Astrocyte of the cerebellum (primary cell): Measurements from ENCODE around the gene SDHAF4.
"Not testable (repeated sequence)": the region's sequence is repeated elsewhere in the genome, so short reads cannot be mapped to it uniquely, and the experiment has no call there.

Source experiments
- DNase-seq: peaks from one replicate; pipeline ENCODE4 v3.0.0-alpha.2; 2011; ENCODE audit warnings: low read depth
- H3K4me3 ChIP-seq: 2 replicates; pipeline ENCODE4 v1.5.1; 2011; ENCODE audit warnings: mild to moderate bottlenecking, low read depth, low read length, moderate library complexity
- in situ Hi-C: cut with HindIII; loops from 2 replicates; pipeline ENCODE4 v1.10.0; 2017; ENCODE audit warnings: low sequenced_read_pairs
- TF ChIP-seq, protein P1 (sequence below): IDR thresholded peaks from 2 replicates; pipeline ENCODE4 v1.5.1; 2012; ENCODE audit warnings: low read length, low read depth, moderate library complexity, mild to moderate bottlenecking; ENCODE audit errors: missing control alignments

SDHAF4 gene

DNA sequence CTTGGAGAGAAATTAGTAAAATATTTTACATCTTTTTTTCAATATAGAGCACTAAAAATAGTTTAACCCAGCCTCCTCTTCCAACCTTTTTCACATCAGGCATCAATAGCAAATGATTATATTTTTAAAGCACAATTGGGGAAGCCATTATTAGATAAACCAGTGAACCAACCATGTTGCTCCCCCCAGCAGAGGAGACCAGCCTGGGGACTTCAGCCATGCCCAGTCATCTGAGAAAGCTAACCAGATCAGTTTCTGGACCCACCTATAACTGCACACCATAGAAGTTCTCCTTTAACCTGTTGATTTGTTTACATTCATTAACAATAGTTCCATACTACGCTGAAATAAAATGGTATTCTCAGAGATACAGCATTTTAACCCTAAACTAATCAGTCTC lies 13.8 kb upstream of the SDHAF4 start:
- no peak for DNase-seq
- H3K4me3 ChIP-seq: no peak overlapping the region
- TF ChIP-seq, protein P1, sequence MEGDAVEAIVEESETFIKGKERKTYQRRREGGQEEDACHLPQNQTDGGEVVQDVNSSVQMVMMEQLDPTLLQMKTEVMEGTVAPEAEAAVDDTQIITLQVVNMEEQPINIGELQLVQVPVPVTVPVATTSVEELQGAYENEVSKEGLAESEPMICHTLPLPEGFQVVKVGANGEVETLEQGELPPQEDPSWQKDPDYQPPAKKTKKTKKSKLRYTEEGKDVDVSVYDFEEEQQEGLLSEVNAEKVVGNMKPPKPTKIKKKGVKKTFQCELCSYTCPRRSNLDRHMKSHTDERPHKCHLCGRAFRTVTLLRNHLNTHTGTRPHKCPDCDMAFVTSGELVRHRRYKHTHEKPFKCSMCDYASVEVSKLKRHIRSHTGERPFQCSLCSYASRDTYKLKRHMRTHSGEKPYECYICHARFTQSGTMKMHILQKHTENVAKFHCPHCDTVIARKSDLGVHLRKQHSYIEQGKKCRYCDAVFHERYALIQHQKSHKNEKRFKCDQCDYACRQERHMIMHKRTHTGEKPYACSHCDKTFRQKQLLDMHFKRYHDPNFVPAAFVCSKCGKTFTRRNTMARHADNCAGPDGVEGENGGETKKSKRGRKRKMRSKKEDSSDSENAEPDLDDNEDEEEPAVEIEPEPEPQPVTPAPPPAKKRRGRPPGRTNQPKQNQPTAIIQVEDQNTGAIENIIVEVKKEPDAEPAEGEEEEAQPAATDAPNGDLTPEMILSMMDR: no peak
- in situ Hi-C loops: no loop called here

DNA sequence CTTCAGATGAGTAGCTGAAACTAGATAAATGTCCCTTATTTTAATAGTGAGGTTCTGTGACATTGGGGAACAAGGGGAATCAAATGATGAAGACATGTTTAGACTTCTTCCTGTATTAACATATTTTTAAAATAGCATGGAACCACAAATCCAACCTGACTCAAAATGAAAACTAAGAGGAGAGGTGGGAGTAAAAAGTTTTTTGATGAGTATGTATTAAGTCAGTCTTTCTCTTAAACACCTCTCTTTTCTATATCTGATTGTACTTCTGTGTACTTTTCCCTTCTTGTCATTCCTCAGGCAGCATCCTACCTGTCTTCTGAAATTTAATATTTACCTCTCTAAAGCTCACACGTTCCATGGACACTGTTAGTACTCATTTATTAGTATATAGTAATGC lies 8.7 kb upstream of the SDHAF4 start:
- TF ChIP-seq, protein P1: no peak
- no peak overlapping the region for H3K4me3 ChIP-seq
- DNase-seq: no peak
- in situ Hi-C loops: no loop called here

DNA sequence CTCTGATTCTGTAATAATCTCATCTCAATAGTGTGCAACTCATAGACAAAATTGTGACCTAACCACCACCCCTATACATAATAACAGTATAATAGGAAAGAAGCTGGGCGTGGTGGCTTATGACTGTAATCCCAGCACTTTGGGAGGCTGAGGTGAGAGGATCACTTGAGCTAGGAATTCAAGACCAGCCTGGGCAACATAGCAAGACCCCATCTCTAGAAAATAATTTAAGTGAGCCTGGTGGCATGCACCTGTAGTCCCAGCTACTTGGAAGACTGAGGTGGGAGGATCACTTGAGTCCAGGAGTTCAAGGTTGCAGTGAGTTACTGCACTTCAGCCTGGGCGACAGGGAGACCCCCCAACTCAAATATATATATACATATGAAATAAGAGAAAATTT lies 4.3 kb upstream of the SDHAF4 start:
- in situ Hi-C loops, H3K4me3 ChIP-seq, DNase-seq: not testable (repeated sequence)

DNA sequence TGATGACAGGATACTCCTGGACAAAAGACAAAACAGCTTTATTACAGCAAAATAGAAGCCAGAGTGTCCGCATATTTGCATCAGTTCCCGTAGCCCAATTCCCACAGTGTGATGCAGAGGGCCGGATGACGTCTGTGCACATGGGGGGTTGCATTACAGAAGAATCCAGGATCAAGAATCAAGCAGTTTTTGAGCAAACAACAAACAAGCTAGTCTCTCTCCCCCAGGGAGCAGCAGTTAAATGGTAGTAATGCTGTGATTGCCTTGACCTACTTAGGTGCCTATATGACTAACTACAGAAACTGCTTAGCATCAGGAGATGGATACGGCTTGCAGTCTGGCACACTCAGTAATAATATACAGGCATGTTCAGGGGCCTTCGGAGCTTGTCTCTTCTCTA lies 3.2 kb upstream of the SDHAF4 start:
- TF ChIP-seq, protein P1: no peak
- DNase-seq: no peak

DNA sequence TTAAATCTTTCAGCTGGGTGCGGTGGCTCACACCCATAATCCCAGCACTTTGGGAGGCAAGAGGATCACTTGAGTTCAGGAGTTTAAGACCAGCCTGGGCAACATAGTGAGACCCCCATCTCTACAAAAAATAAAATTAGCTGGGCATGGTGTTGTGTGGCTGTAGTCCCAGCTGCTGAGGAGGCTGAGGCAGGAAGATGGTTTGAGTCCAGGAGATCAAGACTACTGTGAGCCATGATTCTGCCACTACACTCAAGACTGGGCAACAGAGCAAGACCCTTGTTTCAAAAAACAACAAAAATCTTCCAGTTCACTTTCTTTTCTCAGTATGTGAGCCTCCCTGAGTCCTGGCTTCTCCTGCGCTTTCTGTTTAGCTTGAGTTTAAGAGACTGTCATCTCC lies 7.9 kb downstream of the SDHAF4 start:
- no peak overlapping the region for H3K4me3 ChIP-seq
- TF ChIP-seq, protein P1: no peak
- DNase-seq: no peak
- in situ Hi-C loops: no loop called here

More for the DNA sequence above, 3.2 kb upstream of the SDHAF4 start:
- in situ Hi-C loops: no loop called here
- H3K4me3 ChIP-seq: no peak overlapping the region

DNA sequence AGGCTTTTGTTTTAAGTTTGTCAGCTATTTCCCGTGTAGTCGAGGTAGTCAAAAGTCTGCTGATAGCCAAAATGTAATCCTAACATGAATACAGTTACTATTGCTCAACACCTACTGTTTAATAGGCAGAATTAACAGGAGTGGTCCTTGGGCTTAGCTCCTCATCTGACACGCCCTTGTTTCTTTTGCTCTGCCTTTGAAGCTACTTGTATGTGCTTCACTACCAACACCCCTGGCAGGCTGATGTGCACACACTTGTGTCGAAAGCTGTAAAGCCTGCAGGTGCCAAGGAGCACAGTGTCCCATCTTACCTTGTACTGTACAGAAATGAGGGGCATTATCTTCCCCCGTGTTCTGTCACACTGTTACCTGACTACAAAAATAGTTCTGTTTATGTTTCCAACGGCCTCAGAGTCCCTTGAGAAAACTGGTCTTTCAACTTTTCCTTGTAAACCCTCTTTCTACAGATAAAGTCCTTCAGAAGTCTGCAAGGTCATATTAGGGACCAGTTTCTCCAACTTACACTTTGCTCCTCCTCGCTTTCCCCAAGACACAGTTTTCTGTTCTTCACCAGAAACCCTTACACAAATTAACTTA lies 9.3 kb downstream of the SDHAF4 start:
- H3K4me3 ChIP-seq: no peak overlapping the region
- TF ChIP-seq, protein P1: no peak
- in situ Hi-C loops: no loop called here
- no peak for DNase-seq

DNA sequence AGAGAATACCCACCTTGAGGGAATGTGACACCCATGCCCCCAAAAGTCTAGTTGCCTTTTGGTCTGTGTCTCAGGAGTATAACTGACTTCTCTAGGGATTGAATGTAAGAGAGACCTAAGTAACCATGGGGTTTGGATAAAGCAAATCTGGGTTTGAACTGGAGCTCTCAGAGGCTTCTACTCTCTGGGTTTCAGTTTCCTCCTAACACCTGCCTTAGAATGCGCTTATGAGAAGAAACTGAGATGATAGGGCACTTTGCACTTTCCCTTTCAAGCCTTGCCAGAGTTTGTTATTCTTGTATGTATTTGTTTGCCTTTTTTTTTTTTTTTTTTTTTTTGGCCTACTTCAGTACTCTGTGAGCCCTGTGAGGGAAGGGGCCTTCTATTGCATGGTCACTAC lies 19.4 kb downstream of the SDHAF4 start:
- in situ Hi-C loops: no loop called here
- no peak for DNase-seq
- TF ChIP-seq, protein P1: no peak
- H3K4me3 ChIP-seq: no peak overlapping the region
